ENCODE data around the gene UEVLD.
A peak's percentile ranks its signal among the peaks of the same experiment; 100 is the strongest.

The UEVLD gene

GRCh38 chr11:18580113-18580766, 8.3 kb downstream of the UEVLD start:
- DNase-seq, result no peak

GRCh38 chr11:18578975-18579598, 9.4 kb downstream of the UEVLD start:
- DNase-seq, result no peak

DNA sequence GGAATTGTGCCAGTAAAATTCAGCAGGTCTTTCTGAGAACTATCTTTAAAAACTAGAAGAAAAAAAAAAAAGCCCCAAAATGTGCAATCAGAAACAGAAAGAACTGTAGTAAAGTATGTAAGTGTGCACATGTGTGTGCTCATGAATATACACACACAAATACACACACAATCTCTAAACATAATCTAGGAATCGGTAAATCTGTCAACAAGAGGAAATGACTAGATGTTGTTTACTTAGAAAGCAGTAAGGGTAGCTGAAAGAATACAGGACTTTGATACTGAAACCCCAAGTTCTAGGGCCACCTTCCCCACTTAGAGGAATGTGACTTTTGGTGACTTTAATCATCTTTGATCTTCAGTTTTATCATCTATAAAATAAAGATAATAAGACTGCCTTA, 13.2 kb downstream of the UEVLD start:
- no peak for DNase-seq

GRCh38 chr11:18567081-18567480, 21.5 kb downstream of the UEVLD start:
- no peak for DNase-seq

- no peak for DNase-seq
These were observed 22.1 kb downstream of the UEVLD start for GRCh38 chr11:18566406-18566805.

DNA sequence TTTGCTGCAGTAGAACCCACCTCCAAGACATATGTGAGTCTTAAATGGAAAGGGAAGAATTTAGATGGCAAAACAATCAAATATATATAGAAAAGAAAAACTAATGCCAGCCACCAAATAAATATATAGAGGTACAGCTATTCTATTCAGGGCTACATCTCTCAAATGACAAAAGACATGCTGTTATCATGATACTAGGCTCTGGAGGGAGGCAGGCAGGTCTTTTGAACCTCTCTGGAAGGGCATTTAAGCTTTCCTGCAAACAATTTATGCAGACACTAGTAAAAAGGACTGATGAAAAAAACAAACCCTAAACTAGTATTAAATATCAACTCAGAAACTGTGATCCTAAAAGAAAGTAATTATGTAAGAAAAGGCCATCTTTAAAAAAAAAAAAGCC, 24.4 kb downstream of the UEVLD start:
- no peak for DNase-seq

DNA sequence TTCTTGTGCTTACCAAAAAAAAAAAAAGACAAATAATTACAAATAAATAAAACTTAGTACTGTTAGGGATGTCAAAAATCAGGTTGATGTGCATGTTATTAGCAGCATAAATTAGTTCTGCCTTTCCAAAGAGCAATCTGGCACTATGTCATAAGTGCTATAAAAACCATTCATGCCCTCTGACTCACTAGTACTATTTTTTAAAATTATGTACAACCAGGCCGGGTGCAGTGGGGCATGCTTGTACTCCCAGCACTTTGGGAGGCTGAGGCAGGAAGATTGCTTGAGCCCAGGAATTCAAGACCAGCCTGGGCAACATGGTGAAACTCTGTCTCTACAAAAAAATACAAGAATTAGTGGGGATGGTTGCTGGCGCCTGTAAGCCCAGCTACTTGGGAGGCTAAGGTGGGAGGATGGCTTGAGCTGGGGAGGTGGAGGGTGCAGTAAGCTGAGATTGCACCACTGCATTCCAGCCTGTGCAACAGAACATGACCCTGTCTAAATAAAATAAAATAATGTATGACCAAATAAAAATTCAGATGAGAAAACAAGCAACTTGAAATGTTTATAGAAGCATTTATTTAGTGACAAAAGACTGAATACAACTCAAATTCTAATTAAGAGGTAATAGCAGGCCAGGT, 25.3 kb downstream of the UEVLD start:
- DNase-seq, result no peak

DNA sequence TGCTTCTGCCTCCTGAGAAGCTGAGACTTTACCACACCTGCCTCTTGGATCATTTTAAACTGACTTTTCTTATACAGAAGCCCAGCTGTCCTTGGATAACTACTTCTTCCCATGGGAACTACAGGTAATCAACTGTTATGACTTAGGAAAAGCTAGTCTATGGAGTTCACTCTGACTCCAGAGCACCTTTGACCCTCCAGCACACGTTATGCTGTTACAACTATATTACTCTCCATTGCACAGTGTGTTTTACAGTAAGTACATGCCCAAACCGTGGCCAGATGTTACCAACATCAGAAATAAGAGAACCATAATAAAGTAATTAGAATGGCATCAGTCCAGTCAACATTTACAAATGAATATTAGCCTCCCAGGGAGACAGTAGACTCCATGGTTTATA, 40.5 kb downstream of the UEVLD start:
- DNase-seq, result no peak

DNA sequence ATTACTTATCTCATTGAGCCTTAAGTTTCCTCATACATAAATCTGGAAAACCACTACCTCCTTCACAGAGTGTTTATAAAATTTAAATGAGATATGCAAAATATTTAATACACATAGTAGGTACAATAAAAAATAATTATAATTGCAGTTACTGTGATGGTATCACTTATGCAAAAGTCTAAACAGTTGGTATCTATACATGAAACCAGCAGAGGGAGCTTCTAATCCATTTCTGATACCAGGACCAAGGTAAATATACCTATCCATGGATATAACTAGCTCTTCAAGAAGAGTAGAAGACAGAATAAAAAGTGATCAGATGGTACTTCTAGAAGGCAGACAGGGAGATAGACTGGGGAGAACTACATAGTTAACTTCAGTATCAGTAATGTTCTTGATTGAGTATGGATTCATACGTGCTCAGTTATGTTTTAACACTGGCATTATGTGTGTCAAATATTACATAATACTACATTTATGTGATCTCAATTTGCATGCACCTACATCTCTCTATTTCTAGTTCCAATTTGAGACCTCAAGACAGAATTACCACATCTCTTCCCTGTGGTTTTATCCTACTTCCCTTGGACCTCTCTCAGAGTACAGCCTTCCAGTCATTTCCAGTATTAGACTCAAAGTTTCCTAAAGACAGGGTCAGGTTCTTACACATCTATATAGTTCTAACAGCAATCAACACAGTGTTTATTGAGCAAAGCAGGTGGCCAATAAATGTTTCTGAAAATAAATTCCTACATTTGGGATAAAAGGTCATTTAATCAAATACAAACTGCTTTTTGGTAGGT, 48.1 kb downstream of the UEVLD start:
- no peak for DNase-seq

GRCh38 chr11:18536209-18536608, 52.3 kb downstream of the UEVLD start:
- DNase-seq, result no peak

DNA sequence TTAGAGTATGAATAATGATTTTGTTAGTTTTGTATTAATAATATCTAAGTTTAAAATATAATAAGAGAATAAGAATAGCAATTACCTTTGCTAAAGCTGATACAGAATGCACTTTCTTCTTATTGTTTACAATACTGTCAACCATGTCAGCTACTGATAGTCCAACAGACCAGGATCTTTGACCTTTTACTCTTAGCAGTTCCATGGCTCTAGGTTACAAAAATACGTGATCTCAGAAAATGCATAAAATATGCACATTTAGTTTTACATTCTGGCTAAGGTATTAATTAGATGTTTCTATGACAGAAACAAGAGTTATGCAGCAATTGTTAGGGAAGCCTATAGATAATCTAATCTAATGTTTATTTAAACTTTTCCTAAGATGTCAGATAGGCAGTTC, 54.3 kb downstream of the UEVLD start:
- DNase-seq, result no peak

- DNase-seq, result no peak
These were observed 55.2 kb downstream of the UEVLD start for GRCh38 chr11:18533365-18533764.

DNA sequence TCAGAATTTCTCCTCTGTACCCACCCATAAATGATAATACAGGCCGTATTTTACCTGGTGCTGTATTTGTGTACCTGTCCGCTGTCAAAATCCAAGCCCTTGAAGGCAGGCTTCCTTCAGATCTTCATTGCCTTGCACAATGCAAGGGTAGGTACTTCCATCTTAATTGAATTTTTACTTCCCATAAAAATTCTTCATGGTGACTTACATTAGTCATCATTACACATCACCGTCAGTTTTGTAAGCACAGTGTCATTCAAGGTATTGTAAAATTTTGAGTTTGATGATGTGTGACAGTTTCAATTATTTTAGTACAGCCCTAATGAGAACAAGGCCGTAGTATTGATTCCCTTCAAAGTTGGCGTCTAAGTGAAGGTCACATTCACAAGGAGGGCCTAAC, 61.0 kb downstream of the UEVLD start:
- DNase-seq, result no peak

DNA sequence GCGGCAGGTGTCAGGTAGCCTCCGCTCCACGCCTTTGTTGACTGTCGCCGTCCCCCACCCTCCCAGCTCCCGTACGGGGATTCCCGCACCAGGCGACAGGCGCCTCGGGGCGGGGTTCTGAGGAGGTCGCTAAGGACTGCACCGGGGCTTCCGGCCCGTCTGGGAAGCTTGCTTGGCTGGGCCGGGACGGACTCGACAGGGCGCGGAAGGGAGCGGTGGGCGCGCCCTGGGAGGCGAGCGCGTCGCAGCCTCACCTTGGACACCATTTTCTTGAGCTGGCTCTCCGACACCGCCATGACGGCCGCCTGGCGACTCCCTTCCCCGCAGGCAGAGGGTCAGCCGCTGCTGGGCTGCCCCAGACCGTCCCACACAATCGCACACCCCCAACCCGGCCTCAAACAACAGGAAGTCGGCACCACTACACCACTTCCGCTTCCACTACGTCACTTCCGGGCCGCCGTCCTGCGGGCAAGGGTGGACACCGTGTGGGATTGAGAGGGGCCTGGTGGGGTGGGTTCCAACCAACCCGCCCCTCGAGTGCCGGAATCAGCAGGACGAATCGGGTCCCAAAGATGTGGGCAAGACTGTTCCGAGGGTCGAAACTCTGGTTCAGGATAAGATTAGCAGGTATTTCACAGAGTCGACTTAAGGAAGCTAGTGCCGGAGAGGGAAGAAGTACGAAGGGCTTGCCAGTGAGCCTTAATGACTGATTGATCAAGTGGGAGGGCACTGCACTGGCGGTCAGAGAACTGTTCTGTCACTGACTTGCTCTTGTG, 61.8 kb downstream of the UEVLD start, which contains the start of gene TSG101:
Gene TSG101 (minus strand): TSS at position 422 of the 776 bp plus-strand sequence. CDS start 126 bp downstream, at position 296.
- DNase-seq, result peak; percentile 87

GRCh38 chr11:18526130-18526520, 62.4 kb downstream of the UEVLD start:
- no peak for DNase-seq

GRCh38 chr11:18524248-18524647, 64.3 kb downstream of the UEVLD start:
- no peak for DNase-seq

DNA sequence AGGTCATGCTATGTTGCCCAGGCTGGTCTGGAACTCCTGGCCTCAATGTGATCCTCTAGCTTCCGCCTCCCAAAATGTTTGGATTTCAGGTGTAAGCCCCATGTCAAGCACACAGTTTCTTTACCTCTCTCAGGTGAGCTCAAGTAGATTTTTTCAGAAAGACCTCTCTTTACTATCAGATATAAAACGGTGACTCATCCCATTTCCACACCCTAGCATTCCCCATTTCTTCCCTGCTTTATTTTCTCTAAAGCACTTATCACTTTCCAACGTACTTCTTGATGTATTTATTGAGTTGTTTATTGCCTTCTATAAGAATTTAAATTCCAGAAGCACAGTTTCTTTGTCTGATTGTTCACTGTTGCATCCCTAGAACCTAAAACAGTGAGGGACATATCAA, 65.5 kb downstream of the UEVLD start:
- no peak for DNase-seq

DNA sequence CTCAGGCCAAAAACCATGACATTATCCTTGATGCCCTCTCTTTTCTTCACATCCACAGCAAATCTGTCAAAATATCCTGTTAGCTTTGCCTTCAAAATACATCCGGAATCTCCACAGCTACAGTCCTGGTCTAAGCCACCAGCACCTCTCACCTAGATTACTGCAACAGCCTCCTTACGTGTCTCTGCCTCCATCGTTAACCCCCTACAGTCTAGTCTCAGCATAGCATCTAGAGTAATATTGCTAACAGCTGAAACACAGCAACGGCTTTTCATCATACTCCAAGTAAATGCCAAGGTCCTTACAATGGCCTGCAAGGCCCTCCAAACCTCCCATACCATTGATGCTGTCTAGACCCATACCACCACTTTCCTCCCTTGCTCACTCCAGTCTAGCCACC, 66.1 kb downstream of the UEVLD start:
- DNase-seq, result no peak

GRCh38 chr11:18521122-18521521, 67.4 kb downstream of the UEVLD start:
- DNase-seq, result no peak

DNA sequence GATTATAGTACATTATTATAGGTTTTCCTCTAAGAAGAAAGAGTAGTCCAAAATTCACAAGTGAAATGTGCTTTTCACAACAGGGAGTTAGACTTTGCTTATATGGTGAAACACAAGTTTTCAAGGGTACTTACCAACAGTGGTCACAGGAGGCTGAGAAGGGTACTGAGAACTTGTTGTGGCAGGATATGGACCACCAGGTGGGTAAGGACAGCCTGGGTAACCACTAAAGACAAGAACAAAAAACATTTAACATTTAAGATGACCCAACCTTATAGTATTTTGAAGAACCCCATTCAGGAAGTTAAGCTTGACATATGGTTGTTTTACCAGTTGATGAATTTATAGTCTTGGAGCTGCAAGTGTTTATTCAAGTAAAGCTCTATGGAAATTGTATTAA, 86.2 kb downstream of the UEVLD start:
- no peak for DNase-seq

DNA sequence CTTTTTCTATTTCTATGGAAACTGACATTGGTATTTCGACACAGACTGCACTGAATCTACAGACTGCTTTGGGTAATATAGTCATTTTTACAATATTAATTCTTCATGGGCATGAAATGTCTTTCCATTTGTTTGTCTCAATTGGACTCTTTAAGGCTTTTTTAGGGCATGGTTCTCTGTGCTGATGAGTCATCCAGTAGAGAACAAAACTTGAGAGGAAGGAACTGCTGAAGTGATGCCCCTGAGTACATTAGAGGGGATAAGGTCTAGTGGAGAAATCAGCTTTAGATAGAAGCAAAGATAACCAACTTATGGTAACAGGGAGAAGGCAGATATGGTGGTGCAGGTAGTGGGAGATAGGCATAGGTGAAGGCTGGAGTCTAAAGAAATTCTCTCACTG, 86.9 kb downstream of the UEVLD start:
- DNase-seq, result no peak

- no peak for DNase-seq
These were observed 90.5 kb downstream of the UEVLD start for GRCh38 chr11:18498039-18498438.

- no peak for DNase-seq
These were observed 92.8 kb downstream of the UEVLD start for GRCh38 chr11:18495703-18496102.

Measured in NCI-H1092 (cell line).